Endothelial cell of umbilical vein (primary cell): Measurements from ENCODE around the gene SYT2. TPM values are rescaled to one million over a fixed set of nuclear protein-coding genes. Genes with fewer than 3 reads are reported as not detected.

Experiments
- BruUV-seq: library from RNA; stranded (reverse); fragments of 400-500 nt; replicated peaks from 2 replicates; lab custom pipeline; 2021; lab: Mats Ljungman, UMichigan
- CTCF ChIA-PET: fragments of 300-600, 350-600 bp; sonication (Branson Sonifier 250); formaldehyde crosslinking; loops from one replicate; lab custom pipeline; 2021; ENCODE audit warnings: antibody characterized with exemption, inconsistent platforms; lab: Charles Lee
- POLR2A ChIA-PET: fragments of 300-600, 350-600 bp; sonication (Branson Sonifier 250); formaldehyde crosslinking; loops from one replicate; lab custom pipeline; 2021; ENCODE audit warnings: antibody characterized with exemption, inconsistent platforms; lab: Charles Lee
- DNase-seq: peaks from one replicate; pipeline ENCODE4 v3.0.0-alpha.2; 2011; ENCODE audit warnings: low read depth, low spot score
- FAIRE-seq: peaks from 2 replicates; lab custom pipeline; 2011; peaks lifted over from hg19 to GRCh38; lab: Jason Lieb, UNC
- H2AFZ ChIP-seq: 2 replicates; pipeline ENCODE4 v1.6.0; 2012; ENCODE audit warnings: low read depth, low read length, control low read depth, inconsistent platforms
- H3K27ac ChIP-seq: 2 replicates; pipeline ENCODE4 v1.5.1; 2011; ENCODE audit warnings: low read depth, mild to moderate bottlenecking, control low read depth, low read length, moderate library complexity; ENCODE audit not compliant: insufficient read depth
- H3K27me3 ChIP-seq, 2 experiments: 2 replicates each; pipeline versions ENCODE4 v1.6.0 to v1.6.1; 2011; ENCODE audit warnings: low read length in 2 of 2, mixed read lengths in 1 of 2; ENCODE audit not compliant: control insufficient read depth in 2 of 2, insufficient read depth in 2 of 2
- H3K36me3 ChIP-seq, 2 experiments: 2 replicates in 1 of 2; 3 replicates in 1 of 2; pipeline ENCODE4 v1.5.1; 2011; ENCODE audit warnings: low read length in 2 of 2, mild to moderate bottlenecking in 1 of 2, moderate library complexity in 1 of 2; ENCODE audit not compliant: control insufficient read depth in 2 of 2, insufficient read depth in 2 of 2; ENCODE audit errors: extremely low read depth in 1 of 2
- H3K4me1 ChIP-seq: 3 replicates; pipeline ENCODE4 v1.5.1; 2011; ENCODE audit warnings: mild to moderate bottlenecking, low read length; ENCODE audit not compliant: control insufficient read depth, insufficient read depth; ENCODE audit errors: extremely low read depth
- H3K4me2 ChIP-seq: 2 replicates; pipeline ENCODE4 v1.6.1; 2011; ENCODE audit warnings: low read length, control low read depth, mixed read lengths; ENCODE audit not compliant: insufficient read depth
- H3K4me3 ChIP-seq, 3 experiments: fragments of 200-600 bp in 1 of 3; sonication (generic), shearing (Covaris generic) in 1 of 3; replicated peaks in 1 of 3; 2 replicates each; pipeline ENCODE4 v1.5.1; 2011 to 2016; ENCODE audit warnings: control low read depth in 3 of 3, low read length in 3 of 3, mild to moderate bottlenecking in 2 of 3, inconsistent platforms in 1 of 3, low read depth in 1 of 3, moderate library complexity in 1 of 3; ENCODE audit not compliant: insufficient read depth in 1 of 3
- H3K79me2 ChIP-seq: 2 replicates; pipeline ENCODE4 v1.6.0; 2012; ENCODE audit warnings: low read length, inconsistent platforms; ENCODE audit not compliant: control insufficient read depth, insufficient read depth
- H3K9ac ChIP-seq: replicated peaks from 2 replicates; pipeline ENCODE3; 2011; ENCODE audit warnings: low read length, control low read depth; ENCODE audit not compliant: insufficient read depth; ENCODE audit errors: extremely low read depth
- H3K9me1 ChIP-seq: replicated peaks from 3 replicates; pipeline ENCODE4 v1.6.0; 2011; ENCODE audit warnings: mild to moderate bottlenecking, low read length; ENCODE audit not compliant: control insufficient read depth, insufficient read depth; ENCODE audit errors: extremely low read depth
- H3K9me3 ChIP-seq: replicated peaks from 2 replicates; pipeline ENCODE4 v1.5.1; 2012; ENCODE audit warnings: low read length, inconsistent platforms; ENCODE audit not compliant: control insufficient read depth, insufficient read depth
- H4K20me1 ChIP-seq: replicated peaks from 2 replicates; pipeline ENCODE3; 2011; ENCODE audit warnings: mild to moderate bottlenecking, low read length; ENCODE audit not compliant: control insufficient read depth, insufficient read depth; ENCODE audit errors: extremely low read depth
- EZH2 ChIP-seq: IDR thresholded peaks from 2 replicates; pipeline ENCODE4 v1.6.1; 2012; ENCODE audit warnings: borderline replicate concordance, low read depth, mild to moderate bottlenecking, moderate library complexity, low read length, inconsistent platforms; ENCODE audit not compliant: severe bottlenecking
- FOS ChIP-seq: IDR thresholded peaks from 2 replicates; pipeline ENCODE4 v1.6.1; 2011; ENCODE audit warnings: mild to moderate bottlenecking, low read length, moderate library complexity, borderline replicate concordance; ENCODE audit not compliant: insufficient read depth
- GATA2 ChIP-seq: IDR thresholded peaks from 2 replicates; pipeline ENCODE4 v1.7.0; 2011; ENCODE audit warnings: low read depth, mild to moderate bottlenecking, moderate library complexity, mixed read lengths, low read length; ENCODE audit not compliant: insufficient read length, insufficient read depth
- JUN ChIP-seq: IDR thresholded peaks from 2 replicates; pipeline ENCODE4 v1.6.1; 2011; ENCODE audit warnings: borderline replicate concordance, low read depth; ENCODE audit not compliant: insufficient read length, insufficient read depth
- MYC ChIP-seq: IDR thresholded peaks from one replicate; pipeline ENCODE4 v1.6.1; 2011; ENCODE audit warnings: mild to moderate bottlenecking, low read depth, low read length
- POLR2A ChIP-seq: IDR thresholded peaks from 2 replicates; pipeline ENCODE4 v1.6.1; 2012; ENCODE audit warnings: low read depth, mild to moderate bottlenecking, control low read depth, low read length
- POLR2AphosphoS5 ChIP-seq: IDR thresholded peaks from 2 replicates; pipeline ENCODE4 v1.6.1; 2012; ENCODE audit warnings: low read depth, mild to moderate bottlenecking, control low read depth, low read length, moderate library complexity; ENCODE audit not compliant: insufficient read depth
- dilution Hi-C: fragments of 300-500 bp; cut with MboI; formaldehyde crosslinking; loops from one replicate; pipeline ENCODE4 v1.15.0; 2019; ENCODE audit warnings: low sequenced_read_pairs; ENCODE audit not compliant: extremely low pct_ligation_motif_present
- intact Hi-C: fragments of 100-400 bp; cut with micrococcal nuclease; formaldehyde crosslinking; loops from one replicate; pipeline ENCODE4 v1.10.0; 2022
- polyA plus RNA-seq, 4 experiments: library from polyadenylated mRNA; depleted of rRNA in 3 of 4; stranded (reverse) in 3 of 4; unstranded in 1 of 4; fragments of >200 nt; gene quantifications; 2 replicates each; pipeline versions ENCODE4 v1.2.1 to v1.2.3, GENCODE V29; 2011 to 2012; ENCODE audit warnings: missing spikeins in 1 of 4
- total RNA-seq: library from RNA; stranded (reverse); gene quantifications from 2 replicates; pipeline ENCODE4 v1.2.3, GENCODE V29; 2021
- TF ChIP-seq, protein P1 (sequence below): IDR thresholded peaks from 2 replicates; pipeline ENCODE4 v1.6.1; 2011; ENCODE audit not compliant: insufficient read depth, insufficient read length
- TF ChIP-seq, protein P2 (sequence below), 2 donors: IDR thresholded peaks; 1 replicate in 1 of 2; 2 replicates in 1 of 2; pipeline ENCODE4 v1.5.1; 2011; ENCODE audit warnings: low read length in 2 of 2, mild to moderate bottlenecking in 2 of 2, moderate library complexity in 2 of 2, control low read depth in 1 of 2, inconsistent platforms in 1 of 2, low read depth in 1 of 2; ENCODE audit not compliant: insufficient read depth in 1 of 2; ENCODE audit errors: extremely low read depth in 1 of 2

Gene SYT2
- total and polyA plus RNA-seq, 2 donors (not counting 3 experiments of a cell fraction or from before 2014, with no cell fraction given) = not detected

DNA sequence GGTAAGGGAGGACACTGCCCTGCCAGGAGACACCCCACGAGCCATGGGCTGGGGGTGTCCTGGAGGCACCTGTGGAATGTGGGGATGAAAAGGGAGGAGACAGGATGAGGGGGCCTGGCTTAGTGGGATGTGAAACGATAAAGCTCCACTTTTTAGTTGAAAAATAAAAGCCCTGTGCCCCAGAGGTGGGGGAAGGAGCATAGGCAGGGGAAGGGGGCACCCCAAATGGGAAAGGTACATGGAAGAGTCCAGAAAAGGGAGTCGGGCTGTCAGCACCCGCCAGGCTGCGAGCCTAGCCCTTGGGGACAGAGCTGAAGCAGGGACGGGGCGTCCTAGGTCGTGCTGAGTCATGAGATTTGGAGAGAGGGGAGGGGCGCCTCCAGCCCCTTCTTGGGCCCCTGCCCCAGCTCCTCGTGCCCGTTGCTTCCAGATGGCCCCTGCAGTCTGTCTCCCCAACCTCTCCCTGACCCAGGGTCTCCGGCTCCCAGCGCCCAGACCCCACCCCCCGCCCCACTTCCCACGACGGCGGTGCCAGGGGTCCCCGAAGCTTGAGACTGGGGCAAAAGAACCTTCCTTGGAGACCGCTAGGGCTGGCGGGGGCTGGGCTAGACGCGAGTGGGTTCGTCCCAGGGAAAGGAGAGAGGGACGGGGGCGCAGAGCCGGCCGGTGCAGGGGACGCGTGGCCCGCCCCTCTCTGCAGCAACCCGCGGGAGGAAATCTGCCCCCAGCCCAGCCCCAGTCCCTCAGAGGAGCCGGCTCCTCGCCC lies 795 bp downstream of the SYT2 start:
- intact Hi-C loops (no loop called here), dilution Hi-C loops (no loop called here)
- no peaks in the 10 kb centered on the region for H3K36me3 ChIP-seq
- H3K4me1 ChIP-seq = peaks cover 20% of the 10 kb centered on the region
- H4K20me1 ChIP-seq = no peaks in the 10 kb centered on the region
- H3K27ac ChIP-seq = no peak overlapping the region
- no peaks in the 10 kb centered on the region for H3K79me2 ChIP-seq
- FAIRE-seq (no peak), DNase-seq (no peak)
- no peak for TF ChIP-seq FOS
- TF ChIP-seq GATA2 = no peak
- TF ChIP-seq MYC = no peak
- TF ChIP-seq, protein P1, sequence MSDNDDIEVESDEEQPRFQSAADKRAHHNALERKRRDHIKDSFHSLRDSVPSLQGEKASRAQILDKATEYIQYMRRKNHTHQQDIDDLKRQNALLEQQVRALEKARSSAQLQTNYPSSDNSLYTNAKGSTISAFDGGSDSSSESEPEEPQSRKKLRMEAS = no peak
- TF ChIP-seq EZH2 = no peak
- TF ChIP-seq POLR2A = no peak
- TF ChIP-seq, protein P2, sequence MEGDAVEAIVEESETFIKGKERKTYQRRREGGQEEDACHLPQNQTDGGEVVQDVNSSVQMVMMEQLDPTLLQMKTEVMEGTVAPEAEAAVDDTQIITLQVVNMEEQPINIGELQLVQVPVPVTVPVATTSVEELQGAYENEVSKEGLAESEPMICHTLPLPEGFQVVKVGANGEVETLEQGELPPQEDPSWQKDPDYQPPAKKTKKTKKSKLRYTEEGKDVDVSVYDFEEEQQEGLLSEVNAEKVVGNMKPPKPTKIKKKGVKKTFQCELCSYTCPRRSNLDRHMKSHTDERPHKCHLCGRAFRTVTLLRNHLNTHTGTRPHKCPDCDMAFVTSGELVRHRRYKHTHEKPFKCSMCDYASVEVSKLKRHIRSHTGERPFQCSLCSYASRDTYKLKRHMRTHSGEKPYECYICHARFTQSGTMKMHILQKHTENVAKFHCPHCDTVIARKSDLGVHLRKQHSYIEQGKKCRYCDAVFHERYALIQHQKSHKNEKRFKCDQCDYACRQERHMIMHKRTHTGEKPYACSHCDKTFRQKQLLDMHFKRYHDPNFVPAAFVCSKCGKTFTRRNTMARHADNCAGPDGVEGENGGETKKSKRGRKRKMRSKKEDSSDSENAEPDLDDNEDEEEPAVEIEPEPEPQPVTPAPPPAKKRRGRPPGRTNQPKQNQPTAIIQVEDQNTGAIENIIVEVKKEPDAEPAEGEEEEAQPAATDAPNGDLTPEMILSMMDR (IDR thresholded peaks at IDR 0.05; ENCODE audit: extremely low read depth in 1 of 2, insufficient read depth in 1 of 2, low read depth in 1 of 2, low read length in 2 of 2) = no peak
- TF ChIP-seq JUN = no peak
- no peak for TF ChIP-seq POLR2AphosphoS5
- H3K27me3 ChIP-seq = peaks cover 41 to 57% of the 10 kb centered on the region in 2 experiments
- CTCF ChIA-PET = interaction anchor here (1.3 to 3.0 kb wide), 3 partner anchors 10 to 245 kb away, joined by 3 to 16 read pairs (median 4); no protein-coding TSS in a partner anchor
- no peak overlapping the region for H3K4me2 ChIP-seq
- H3K9me3 ChIP-seq = no peaks in the 10 kb centered on the region
- H2AFZ ChIP-seq = no peak overlapping the region
- no peaks in the 10 kb centered on the region for H3K9me1 ChIP-seq
- no TSS peak for BruUV-seq
- no peak overlapping the region for H3K9ac ChIP-seq
- no peak overlapping the region for H3K4me3 ChIP-seq
- POLR2A ChIA-PET = no interaction called here
